GM12891 (cell line): ENCODE results near the gene CCDC158.
"Not testable (repeated sequence)": the region's sequence is repeated elsewhere in the genome, so short reads cannot be mapped to it uniquely, and the experiment has no call there.

Experiments
- DNase-seq: peaks from one replicate; pipeline ENCODE4 v3.0.0; 2011; ENCODE audit warnings: low spot score; ENCODE audit not compliant: insufficient read length
- FAIRE-seq: peaks from 2 replicates; lab custom pipeline; 2011; peaks lifted over from hg19 to GRCh38; lab: Jason Lieb, UNC
- PAX5 ChIP-seq: IDR thresholded peaks from 2 replicates; pipeline ENCODE4 v1.6.1; 2011; ENCODE audit warnings: low read length, moderate library complexity, mild to moderate bottlenecking; ENCODE audit not compliant: insufficient read depth, severe bottlenecking
- POLR2A ChIP-seq: IDR thresholded peaks from 2 replicates; pipeline ENCODE4 v1.6.1; 2011; ENCODE audit warnings: low read depth, low read length, control low read depth
- POLR2AphosphoS5 ChIP-seq: IDR thresholded peaks from 2 replicates; pipeline ENCODE4 v1.6.1; 2011; ENCODE audit warnings: low read depth, low read length, control low read depth
- POU2F2 ChIP-seq: IDR thresholded peaks from 2 replicates; pipeline ENCODE4 v1.6.1; 2011; ENCODE audit warnings: low read depth, mild to moderate bottlenecking, control low read depth, low read length, moderate library complexity
- SPI1 ChIP-seq: IDR thresholded peaks from 2 replicates; pipeline ENCODE4 v1.6.1; 2011; ENCODE audit warnings: low read depth, low read length, control low read depth
- TAF1 ChIP-seq: IDR thresholded peaks from 2 replicates; pipeline ENCODE4 v1.6.1; 2011; ENCODE audit warnings: low read depth, low read length, control low read depth

Gene CCDC158

DNA sequence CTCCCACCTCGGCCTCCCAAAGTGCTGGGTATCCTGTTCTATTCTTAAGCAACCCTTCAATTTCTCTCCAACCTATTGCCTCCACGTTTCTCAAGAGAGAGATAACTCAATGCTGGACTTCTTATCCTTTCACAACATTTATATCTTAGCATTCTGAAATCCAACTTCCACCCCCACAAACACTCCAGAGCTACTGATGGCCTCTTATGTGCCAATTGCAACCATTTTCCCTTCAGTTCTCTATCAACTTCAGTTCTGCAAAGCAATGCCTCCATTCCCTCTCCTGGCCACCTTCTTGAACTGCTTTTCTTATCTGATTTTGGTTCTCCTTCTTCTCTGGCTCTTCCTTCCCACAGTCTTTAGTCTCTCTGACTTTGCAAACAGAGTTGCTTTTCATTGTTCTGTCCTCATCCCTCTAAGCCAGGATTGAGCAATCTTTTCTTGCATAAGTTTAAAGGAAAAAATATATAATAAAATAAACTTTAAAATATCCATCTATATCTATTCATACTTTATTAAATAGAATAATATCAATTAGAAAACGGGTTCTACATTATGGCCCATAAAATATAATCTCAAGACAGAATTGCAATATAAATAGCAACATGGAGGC, 118.0 kb downstream of the CCDC158 start:
- DNase-seq: no peak
- FAIRE-seq: no peak
- TF ChIP-seq POU2F2 (no peak), POLR2AphosphoS5 (no peak), POLR2A (no peak)

DNA sequence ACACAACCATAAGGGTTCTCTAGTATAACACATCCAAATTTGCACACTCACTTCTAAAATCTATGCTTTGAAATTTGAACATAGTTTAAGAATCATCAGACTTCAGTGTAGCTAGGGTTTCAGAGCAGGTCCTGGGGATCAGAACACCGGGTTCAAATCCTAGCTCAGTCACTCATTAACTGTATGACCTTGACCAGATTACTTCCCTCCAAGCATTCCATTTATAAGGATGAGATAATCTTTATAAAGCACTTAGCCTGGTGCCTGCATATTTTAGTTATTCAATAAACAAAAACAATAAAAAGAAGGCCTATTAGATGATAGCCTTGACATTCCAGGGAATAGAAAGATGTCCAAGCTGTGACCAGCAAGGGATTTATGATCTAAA, 119.2 kb downstream of the CCDC158 start:
- FAIRE-seq (no peak), DNase-seq (no peak)
- TF ChIP-seq SPI1 (no peak), POU2F2 (no peak), TAF1 (no peak), POLR2A (no peak), POLR2AphosphoS5 (no peak), PAX5 (no peak)

DNA sequence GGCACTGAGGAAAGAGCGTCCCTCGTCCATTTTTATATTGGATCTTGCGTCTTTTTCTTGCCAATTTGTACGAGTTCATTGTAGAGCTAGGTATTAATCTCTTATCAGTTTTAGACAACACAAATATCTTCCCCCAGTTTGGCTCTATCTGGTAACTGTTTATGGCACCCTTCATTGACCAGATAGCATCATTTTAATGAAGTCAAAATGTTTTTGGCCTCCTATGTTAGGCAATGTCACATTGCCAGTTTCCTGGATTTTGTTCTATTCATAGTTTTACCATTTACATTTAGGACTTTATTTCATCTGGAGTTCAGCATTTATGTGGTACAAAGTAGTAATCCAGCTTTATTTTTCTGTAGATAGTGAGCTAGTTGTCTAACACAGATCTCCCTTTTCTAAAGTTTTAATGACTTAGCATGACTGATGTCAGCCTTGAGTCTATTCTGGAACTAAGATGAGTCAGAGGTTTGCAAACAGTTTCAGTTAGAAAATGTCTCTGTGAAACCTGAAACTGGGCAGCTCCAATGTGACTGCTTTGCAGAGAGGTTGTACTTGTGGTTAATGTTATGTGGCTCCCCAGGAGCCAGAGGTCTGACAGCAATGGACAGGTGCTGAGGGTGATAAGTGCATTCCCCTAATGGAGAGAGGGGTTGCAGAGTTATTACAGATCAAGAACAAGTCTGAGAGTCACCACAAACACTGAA, 119.7 kb downstream of the CCDC158 start:
- FAIRE-seq (peak; percentile 97), DNase-seq (peak; percentile 63)
- TF ChIP-seq PAX5: peak; percentile 65
- 0 out of 2 replicates have a peak, but pooled peaks have one; percentile 21 for TF ChIP-seq POU2F2
- no peak for TF ChIP-seq POLR2A

DNA sequence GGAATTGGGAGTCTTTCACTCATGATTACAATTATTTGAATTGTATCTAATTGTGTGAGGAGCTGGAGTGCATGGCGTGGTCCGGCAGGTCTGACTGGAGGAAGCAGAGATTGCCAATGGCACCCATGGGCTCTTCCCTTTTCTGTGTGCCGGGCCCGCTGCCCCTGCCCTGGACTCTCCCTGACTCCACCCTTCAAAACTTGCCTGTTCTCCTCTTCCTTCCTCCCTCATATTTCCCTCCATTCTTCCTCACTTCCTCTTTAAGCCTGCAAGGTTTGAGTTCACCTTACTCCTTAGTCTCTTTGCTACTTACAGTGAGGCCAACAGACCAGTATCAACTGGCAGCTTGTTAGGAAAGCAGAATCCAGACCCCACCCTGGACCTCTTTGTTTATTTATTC, 120.9 kb downstream of the CCDC158 start:
- FAIRE-seq: no peak
- no peak for DNase-seq
- no peak for TF ChIP-seq TAF1
- TF ChIP-seq PAX5: no peak
- no peak for TF ChIP-seq POLR2A
- no peak for TF ChIP-seq POLR2AphosphoS5
- peak; percentile 56 for TF ChIP-seq SPI1
- TF ChIP-seq POU2F2: no peak

DNA sequence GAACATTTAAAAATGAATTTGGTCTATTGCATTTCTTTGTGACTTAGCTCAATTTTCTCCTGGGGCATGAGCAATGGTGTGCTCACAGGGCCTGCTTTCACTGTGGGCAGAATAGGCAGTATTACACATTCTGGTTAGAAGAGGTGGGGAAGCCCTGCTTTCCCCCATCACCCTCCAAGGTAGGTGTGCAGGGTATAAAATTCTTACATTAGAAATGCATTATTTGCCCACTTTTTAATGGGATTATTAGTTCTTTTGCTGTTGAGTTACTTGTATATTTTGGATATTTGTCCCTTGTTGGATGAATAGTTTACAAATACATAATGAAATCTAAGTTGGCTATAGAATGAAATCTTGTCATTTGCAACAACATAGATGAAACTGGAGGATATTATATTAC, 122.7 kb downstream of the CCDC158 start:
- no peak for DNase-seq
- FAIRE-seq: no peak
- TF ChIP-seq POLR2A (no peak), TAF1 (no peak), POU2F2 (no peak), SPI1 (no peak), POLR2AphosphoS5 (no peak), PAX5 (no peak)

DNA sequence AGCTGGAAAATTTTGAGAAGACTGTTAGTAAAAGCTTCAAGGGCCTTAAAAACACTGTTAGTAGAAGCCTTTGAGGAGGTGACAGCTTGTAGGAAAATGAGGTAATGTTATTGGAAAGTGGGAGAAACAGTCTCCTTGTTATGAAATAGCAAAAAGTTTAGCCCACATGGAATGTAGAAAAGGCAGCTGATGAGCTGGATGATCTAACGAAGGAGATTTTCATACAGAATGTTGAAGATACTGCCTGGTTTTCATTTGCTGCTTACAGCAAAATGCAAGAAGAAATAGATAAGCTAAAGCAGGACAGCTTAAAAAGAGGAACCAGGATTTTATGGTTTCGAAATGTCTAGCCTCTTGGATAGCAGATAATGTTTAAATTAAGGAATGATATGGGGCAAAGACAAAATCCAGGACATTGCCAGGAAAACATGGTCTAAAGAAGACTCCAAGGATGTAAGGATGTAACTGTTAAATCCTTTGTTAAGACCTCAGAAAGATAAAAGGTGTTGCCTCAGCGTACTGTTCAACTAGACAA, 124.6 kb downstream of the CCDC158 start:
- TF ChIP-seq SPI1 (peak; percentile 48; the same call in 1 of the 2 replicates), POLR2AphosphoS5 (no peak)
- no peak for FAIRE-seq
- DNase-seq: no peak

DNA sequence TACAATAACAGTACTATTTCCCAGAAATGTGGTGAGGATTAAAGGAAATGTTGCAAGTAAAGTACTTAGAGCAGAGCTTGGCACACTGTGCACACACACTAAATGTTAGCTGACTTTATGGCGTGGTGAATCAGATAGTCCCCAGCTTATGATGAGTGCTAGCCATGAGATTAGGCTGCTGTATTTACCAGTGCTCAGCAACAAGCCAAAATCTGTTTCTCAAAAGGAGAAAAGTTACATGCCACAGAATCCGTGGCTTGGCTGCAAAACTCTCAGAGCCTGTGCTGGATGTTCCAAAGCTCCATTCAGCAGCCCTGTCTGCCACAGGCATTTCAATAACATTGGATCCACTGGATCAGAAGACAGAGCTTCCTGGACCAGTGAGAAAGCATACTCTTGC, 127.2 kb downstream of the CCDC158 start:
- TF ChIP-seq POU2F2 (no peak), TAF1 (no peak), SPI1 (no peak), POLR2AphosphoS5 (no peak), POLR2A (no peak), PAX5 (no peak)
- DNase-seq (no peak), FAIRE-seq (no peak)

DNA sequence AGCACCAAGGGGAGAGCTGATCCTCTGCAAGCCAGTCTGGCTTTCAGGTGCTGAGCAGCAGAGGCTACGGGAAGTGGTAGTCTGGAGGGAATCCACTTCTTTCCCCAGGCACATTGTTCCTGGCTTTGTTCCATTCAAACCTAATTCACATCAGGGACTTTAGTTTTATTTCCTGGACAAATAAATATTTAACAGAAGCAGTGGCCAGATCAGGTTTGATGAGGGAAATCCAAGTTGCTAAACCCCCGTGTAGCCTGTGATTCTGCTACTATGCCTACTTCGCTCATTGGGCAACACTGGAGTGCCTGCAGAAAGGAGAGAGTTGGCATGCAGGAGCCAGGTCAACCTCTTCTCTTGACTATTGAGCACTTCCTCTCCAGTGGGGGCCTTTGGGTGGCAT, 128.2 kb downstream of the CCDC158 start:
- no peak for FAIRE-seq
- no peak for TF ChIP-seq POLR2AphosphoS5
- TF ChIP-seq POLR2A: no peak
- TF ChIP-seq POU2F2: no peak
- TF ChIP-seq PAX5: no peak
- no peak for TF ChIP-seq TAF1
- no peak for TF ChIP-seq SPI1
- no peak for DNase-seq

DNA sequence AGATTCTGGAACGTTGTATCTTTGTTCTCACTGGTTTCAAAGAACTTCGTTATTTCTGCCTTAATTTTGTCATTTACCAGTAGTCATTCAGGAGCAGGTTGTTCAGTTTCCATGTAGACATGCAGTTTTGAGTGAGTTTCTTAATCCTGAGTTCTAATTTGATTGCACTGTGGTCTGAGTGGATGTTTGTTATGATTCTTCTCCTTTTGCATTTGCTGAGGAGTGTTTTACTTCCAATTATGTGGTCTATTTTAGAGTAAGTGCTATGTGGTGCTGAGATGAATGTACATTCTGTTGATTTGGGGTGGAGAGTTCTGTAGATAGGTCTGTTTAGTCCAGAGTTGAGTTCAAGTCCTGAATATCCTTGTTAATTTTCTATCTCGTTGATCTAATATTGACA, 133.1 kb downstream of the CCDC158 start:
- not testable (repeated sequence) for FAIRE-seq, DNase-seq

DNA sequence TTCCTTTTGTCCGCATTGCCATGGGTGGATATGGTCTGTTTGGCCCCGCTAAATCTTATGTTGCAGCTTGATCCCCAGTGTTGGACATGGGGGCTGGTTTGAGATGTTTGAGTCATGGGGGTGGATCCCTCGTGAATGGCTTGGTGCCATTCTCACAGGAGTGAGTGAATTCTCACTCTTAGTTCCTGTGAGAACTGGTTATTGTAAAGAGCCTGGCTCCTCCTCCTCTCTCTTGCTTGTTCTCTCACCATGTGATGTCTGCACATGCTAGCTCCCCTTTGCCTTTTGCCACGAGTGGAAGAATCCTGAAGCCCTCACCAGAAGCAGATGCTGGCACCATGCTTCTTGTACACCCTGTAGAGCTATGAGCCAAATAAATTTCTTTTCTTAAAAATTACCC, 137.0 kb downstream of the CCDC158 start:
- DNase-seq: no peak
- FAIRE-seq: no peak
- TF ChIP-seq SPI1 (no peak), POU2F2 (no peak), POLR2A (no peak), PAX5 (no peak), TAF1 (no peak), POLR2AphosphoS5 (no peak)
